Kasumi-1 (cell line): Measurements from ENCODE around the gene FOXO3.
A peak's percentile ranks its signal among the peaks of the same experiment; 100 is the strongest.

Experiments
- DNase-seq, 2 experiments: peaks; one replicate each; lab custom pipeline; 2025; lab: John Stamatoyannopoulos, UW

FOXO3 gene

DNA sequence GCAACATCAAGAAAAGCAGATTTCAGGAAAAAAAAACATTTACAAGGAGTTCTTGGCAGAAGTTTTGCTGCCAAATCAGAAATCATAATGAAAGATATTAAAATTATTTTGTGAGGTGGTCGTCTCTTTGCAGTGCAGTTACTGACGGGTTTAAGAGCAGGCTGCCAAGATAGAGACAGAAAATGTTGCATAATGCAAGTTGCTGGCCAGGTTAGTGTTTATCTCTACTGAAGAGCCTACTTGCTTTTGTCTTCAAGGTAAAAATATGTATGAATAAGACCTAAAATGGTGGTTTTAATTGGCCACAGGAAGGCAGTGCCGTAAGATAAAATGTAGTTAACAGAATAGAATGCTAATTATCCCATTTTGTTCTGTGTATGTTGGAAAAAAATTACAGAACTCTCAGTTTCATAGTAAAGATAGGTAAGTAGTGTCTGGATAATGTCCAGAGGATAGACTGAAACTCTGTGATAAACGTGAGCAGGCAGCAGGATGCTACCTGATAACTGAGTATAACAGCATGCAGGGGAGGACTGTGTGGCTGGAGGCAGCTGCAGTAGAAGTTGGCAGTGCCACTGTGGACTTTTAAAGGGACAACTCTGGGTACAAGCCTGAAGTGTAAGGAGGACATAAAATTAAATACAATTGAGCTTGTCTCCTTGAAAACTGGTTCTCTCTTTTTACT is 13.9 kb downstream of the FOXO3 start:
- DNase-seq: no peak

DNA sequence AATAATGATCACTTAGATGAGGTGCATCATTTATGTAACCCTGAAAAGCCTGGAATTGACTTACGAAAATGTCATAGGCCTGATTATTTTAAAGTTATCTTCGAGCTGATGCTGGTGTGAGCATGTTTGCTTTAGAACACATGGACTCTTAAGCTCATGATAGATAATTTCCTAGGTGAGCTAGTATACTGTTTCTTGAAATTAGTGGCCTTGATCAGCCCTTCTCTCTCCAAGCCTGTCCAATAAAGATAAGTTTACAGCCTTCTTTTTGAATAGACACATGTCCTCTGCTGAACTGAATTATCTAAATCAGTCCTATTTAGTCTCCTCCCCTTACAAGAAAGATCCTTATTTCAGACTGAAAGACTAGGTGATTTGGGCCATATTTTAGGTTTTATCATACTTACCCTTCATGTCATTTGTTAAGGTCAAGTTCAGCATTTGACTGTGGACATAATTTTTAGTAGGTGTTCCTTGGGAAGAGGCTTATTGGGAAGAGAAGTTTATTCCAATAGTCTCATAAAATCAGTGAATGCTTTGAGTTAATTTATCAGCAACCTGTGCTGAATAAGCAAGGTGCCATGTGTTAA is 15.3 kb downstream of the FOXO3 start:
- no peak for DNase-seq

DNA sequence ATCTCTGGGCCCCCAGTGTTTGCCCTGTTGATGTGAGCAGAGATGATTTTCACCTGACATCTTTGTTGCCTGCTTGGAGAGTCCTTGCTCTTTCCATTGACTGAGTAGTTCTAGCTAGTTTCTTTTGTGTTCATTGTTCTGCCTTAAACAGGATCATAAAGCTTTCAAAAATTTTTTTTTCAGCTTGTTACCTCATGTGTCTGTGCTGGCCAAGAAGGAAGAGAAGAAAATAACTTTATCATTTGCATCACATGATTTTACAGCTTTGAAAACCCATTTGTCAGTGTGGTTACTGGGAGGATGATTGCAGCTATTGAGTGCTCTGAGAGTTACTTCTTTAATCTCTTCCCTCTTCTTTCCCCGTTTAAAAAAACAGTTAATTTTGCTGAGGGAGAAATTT is 16.0 kb downstream of the FOXO3 start:
- no peak for DNase-seq

DNA sequence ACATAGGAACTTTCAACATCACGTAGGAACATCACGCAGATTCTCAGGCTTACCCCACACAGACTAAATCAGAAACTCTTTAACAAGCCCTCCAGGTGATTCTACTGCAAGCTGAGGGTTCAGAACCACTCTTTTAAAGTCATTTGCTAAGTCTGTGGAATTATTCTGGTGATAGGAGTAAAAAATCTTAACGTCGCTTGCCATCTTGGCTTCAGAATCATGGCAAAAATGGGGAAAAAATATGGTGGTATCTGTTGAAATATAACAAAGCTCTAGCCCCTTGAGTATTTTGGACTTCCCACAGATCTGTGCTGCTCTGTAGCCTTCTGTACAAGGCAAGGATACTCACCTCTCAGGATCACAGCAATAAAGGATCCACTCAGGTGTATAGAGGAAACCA is 17.4 kb downstream of the FOXO3 start:
- DNase-seq: no peak

DNA sequence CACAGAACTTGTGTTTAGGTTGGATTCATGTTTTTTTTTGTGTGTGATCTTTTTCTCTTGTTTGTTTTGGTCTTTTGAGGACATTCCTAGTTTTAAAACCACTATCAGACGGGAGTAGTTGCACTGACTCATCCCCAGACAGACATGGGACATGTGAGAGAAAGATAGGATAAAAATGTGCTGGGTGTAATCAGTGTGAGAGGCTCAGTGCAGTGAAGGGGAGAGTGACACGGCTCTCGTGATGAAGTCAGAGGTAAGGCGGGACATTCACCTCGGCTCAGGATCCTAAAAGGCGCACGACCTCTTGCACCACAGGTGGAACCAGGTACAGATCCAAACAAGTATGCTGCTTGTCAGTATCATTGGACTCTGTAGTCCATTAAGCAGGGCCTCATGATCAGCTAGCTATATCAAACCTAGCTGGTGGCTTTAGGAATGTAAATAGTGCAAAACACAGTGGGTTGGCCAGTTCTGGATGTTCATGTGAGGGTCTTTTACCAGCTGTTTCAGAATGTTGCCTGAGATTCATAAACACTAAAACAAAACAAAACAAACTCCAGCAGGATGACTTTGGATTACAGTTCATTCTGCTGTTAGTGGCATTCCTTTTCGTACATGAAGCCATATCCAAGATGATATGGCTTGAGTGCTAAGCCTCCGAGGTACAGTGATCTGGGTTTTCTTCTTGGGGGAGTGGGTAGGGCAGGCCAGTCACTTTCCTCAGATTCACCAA is 18.0 kb downstream of the FOXO3 start:
- no peak for DNase-seq

DNA sequence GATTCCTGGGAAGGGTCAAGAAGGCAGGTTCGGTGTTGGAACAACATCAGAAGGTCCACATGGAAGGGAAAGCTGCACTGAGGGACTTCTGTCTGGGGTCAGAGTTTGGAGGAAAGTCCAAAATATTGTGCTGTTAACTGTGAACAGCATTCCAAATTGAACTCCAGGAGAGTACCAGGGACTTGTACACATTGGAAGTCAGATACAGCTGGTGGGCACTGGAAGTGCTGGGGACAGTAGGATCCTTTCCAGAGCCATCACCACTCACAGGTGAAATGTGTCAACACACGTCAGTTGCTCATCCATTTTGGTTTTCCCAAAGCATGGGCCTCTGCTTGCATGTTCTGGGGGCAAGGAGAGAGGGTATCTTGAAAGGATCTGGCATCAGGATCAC is 18.6 kb downstream of the FOXO3 start:
- no peak for DNase-seq

DNA sequence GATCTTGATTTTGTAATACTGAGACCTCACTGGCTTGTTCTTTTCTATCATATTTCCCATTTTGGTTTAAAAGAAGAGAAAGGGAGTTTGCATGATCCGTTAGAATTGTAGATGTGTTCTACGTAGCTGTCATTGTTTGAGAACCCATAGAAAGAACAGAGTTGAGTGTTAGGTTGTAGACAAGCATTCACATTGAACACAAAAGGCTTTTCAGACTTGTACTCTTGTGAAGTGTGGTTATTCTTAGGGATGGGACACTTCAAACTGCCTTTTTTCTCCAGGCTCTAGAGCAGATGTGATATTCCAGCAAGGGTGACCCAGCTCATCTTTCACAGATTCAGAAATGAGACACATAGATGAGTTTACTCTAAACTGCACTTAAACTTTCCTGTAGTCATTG is 19.9 kb downstream of the FOXO3 start:
- DNase-seq: no peak

DNA sequence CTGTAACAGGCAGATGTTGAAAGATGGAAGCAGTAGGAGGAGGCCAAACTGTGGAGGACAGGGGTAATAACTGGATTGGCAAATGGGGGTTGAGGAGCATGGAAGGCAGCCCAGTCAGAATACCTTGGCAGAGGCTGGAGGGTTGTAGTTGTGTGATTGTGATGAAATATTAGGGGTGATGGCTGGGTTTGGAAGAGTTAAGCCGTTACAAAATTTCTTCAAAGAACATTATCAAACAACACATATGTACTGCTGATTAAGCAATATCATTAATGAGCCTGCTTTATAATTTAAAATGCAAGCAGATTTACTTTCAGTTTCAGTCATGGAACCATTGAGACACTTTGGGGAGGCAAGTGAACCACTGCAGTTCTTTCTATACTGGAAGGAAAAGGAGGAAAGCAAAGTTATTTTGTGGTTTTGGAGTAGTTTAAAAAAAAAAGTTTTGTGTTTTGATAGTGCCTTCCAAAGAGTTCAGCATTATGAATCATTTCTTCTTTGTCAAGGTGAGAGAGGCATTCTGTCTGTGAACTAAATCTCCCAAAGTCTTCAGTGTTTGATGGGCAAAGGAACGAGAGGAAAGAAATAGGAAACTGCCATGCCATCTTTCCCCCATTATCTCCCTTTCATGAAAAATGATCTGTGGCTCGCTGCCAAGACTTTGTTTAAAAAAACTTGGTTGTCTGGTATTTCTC is 20.7 kb downstream of the FOXO3 start:
- DNase-seq: peak; percentile 32 to 37

DNA sequence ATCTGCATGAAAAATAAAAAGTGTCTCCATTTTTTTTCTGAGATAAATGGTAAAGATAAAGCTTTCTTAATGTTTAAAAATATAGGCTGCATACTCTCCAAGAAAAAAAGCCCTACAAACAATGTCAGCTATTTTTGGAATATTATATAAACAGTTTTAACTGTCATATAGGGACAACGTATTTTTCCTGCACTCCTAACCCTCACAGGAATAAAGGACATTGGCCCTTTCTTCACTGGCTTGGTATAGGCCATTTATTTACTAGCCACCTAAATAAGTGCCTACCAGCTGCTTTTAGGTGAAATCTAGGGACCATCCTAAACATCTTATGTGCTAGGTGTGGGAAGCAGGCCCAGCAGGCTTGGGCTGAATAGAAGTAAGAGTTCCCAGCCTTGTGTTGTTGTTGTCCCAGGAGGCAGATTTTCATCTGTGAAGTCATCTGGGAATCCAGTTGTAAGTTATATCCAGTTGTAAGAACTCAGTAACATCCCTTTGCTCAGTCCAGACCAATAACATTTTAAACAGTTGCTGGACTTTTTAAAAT is 21.3 kb downstream of the FOXO3 start:
- DNase-seq: no peak

DNA sequence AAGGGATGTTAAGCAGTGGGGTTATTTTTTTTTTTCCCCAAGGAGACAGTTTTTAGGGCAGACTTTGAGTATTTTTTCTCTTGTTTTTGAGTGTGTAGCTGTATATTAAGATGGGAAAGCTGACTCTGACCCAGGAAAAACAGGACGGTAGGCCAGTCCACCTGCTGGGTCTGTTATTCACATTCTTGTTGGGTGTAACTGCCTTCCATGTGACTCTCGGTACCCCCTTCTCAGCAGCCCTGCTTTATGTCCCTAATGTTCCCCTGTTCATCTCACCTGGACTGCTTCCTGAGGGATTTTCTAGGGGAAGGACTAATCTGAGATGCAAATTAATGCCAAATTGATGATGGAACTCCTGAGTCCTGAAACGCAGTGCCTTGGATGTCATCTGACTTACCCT is 21.9 kb downstream of the FOXO3 start:
- DNase-seq: no peak

DNA sequence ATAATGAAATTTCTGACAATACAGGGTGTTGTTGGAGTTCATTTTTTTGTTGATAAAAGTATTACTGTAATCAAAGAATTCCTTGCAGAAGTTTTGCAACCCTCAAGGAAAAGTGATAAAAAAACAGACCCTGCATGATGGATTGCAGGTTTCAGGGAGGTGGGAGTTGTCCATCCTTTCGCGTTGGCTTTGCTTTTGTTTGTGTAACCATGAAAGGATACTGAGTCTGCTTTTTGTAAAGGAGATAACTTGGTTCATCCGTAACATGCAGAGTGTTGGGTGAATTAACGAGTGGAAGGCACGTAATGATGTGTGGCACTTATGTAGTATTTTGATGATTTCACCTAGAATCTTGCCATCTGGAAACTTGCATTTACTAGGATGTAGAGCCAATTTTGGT is 23.6 kb downstream of the FOXO3 start:
- DNase-seq: no peak

DNA sequence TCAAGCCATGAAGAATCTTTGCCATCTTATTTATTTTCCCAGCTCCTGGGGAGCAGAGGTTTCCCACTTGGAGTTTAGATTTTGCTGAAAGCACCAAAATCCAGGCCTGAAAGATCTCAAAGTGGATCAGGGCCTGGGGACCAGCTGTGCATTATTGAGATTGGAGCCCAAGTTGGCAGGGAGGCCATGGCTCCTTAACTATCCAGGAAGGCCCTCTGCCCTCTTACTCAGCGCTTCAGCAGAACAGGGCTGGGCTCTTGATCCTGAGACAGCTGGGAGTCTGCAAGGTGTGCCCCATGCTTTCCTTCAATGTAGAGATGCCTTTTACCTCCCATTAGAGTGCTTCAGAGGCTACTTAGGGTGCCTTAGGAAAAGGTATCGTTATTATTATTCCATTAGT is 24.6 kb downstream of the FOXO3 start:
- DNase-seq: no peak

DNA sequence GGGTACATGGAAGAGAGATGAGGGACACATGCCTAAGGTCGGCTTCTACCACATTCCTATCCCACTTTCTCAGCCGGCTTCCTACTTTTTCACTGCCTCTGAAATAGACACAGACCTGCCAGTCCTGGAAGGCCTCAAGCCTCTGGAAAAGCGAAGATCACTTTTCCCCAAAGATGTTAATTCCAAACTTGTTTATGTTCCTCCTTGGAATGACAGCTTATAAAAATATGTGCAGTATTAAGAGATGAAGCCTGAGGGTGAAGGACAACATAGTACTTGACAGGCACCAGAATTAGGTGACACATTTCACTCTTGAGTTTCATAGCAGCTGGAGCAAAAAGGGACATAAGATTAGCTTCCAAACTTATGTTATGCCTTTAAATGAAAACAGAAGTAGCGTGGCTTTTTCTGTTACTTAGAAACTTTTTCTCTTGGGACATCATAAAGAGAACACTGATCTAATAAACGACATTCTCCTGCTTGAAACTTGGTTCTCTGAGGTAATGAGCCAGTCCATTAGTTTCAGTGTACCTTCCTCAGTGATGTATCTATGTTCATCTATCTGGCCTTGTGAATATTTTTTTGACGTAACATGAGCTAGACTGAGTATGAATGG is 25.3 kb downstream of the FOXO3 start:
- no peak for DNase-seq

DNA sequence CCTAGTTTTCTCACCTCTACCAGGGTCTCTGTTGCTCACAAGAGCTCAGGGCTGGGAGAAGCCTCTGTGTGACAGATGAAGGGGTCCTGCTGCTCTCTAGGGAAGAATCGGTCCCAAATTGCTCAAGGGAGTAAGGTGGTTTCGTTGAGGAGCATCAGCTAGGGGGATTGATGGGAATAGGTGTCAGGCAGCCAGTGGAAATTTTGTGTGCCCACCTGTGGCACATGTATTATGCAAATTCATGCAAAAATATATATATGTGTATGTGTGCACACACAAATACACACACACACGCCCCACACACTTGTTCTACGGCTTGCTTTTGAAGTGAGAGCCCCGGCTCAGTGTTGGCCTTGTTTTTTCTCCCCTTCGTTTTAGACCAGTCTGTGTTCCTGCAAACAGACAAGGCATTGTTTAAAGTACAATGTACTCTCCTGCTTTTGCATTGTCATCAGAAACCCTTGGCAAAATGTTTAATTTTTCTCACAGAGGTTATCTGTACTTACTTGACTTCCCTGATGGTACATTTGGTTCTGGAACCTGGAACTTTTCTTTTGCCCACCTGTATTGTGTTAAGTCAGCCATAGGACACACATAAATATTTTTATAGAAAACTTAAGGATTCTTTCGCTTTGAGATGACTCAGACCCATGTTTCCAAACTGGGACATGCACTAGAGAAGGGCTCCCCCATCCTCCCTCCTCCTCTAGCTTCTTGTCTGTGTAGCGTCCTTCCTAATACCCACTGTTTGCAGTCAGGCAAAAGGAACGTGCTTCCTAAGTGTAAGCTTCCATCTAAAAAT is 26.7 kb downstream of the FOXO3 start:
- peak in 1 of 2 experiments; percentile 21 for DNase-seq

DNA sequence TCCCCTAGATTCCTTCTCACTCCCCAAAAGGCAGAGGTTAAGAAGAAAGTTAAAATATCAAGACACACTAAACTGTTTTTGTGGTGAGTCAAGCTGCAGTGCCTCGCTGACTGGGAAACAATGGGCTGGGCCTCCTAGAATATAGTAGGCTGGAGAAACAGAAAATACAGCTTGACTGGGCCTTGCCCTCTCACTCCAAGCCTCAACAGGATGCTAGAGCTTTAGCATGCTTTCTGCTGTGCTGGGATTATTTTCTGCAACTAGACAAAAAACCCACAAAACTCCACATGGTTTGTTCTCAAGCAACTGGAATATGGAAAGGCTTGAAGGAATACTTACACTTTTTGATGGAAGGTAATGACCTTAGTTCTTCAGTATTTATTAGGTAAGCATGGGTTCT is 27.9 kb downstream of the FOXO3 start:
- DNase-seq: no peak

DNA sequence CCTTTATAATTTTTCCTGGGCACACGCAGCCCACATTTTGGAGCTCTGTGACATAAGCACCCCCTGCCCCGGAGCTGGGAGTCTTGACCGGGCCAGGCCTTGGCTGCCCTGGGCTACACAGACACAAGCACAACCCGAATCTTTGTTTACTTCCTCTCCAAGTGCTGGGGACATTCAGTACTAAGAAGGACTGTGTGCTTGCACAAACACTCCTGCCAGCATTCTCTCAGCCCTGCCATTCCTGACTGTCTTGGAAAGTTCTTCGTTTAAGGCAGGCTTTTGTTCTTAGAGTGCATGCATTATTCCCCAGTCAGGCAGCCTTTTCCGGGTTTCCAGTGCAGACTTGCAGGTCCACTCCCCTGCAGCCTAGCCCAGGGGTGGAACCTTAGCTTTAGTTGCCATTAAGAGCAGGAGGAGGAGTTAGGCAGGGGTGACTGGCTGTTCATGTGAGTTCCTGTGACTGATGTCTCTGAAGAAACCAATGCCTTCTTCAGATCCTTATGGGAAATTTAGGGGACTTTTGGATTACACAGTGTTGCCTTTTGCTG is 28.6 kb downstream of the FOXO3 start:
- DNase-seq: peak; percentile 37 to 41

DNA sequence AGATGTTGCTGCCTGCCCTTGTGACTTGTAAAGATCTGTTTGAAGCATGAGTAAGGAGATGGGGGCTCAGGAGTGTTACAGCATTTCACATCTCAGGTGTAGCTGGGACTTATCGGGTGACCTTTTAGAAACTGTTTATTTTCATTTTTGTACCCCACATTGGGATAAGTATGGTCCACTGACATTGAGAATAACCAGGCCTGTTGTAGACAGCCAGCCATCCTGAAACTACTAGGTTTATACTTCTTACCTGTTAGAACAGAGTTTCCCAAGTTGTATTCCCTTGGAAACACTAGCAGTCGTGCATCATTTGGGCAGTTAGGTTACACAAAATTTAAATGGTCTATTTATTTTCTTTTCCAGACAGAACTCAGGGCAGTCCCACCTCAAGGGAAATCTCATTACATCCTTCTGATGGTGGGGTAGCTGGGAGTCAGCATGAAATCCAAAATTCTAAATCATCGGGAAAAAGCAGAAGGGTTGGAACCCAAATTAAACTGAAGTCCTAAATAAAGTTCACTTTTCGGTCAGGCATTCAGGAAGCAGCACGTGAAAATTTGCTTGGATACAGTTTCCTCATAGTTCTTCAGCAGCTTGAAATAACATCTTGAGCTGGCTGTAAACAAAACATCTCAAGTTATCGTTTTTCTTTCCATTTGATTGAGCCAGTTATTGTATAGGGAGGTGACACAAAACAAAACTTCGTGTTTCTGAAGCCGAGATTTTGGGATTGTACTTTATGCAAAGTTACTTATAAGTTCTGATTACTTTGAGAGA is 30.5 kb downstream of the FOXO3 start:
- no peak for DNase-seq

DNA sequence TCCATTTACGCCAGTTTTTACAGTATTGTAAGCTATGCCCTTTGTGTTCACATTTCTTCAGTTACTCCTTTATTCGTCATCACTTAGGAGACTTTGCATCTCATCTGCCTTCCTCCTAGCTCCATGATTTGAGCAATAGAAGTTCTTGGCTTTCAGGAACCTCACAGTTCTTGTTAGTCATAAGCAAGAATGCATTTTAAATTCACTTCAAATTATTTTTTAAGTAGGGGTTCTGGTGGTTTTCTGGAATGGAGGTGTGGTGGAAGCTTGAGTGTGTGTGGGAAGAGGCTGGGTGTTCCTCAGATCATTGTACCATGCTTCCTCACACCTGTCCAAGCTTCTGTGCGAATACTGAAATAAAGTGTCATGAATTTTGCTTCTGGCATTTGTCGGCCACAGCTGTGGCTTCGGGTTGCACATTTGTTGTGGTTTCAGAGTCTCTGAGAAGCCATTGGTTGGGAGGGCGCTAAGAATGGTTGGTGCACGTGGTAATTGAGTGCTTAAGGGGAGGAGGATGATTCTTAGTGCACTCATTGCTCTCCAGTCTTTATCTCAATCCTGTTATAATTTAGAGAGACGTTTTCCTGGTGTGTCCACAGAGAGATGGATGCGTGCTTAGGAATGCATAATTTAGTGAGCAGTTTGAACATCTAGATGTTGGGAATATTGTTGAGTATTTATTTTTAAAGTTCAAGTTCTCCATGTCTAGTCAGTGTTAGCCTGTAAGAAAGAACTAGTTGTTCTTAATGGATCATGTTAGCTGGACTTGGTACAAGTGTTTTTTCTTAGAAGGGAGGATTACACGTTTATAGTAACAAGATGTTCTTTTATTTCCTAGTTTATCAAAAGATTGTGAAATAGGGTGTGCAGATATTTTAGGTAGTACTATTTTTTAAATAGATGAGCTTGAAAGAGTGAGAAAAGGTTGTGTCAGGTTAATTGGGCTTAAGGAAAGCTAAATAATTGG is 31.9 kb downstream of the FOXO3 start:
- DNase-seq: peak; percentile 35 to 62

DNA sequence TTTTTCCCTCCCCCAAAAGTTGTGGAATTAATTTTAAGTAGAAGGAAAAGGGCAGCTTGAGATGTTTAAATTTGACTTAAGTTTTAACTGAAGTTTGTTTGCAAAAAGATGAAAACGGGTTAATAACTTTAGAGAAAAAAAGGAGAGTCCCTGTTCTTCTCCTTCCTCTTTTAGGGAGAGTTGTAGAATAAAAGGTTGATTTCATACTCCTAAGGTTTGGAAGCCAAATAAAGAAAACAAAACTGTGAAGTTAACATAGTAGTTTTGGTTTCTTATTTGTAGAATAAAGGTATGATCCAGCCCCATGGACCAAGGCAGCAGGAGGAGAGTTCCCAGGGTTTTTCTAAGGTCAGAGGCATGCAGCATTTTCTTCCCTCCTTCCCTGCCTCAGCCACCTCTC is 33.4 kb downstream of the FOXO3 start:
- no peak for DNase-seq
